H9 (cell line): ENCODE data around the gene CMTM5. TPM values are rescaled to one million over a fixed set of nuclear protein-coding genes. Genes with fewer than 3 reads are reported as not detected.

Source experiments
- DNase-seq: peaks from one replicate; pipeline ENCODE4 v3.0.0-alpha.2; 2017
- H2AFZ ChIP-seq: one replicate; pipeline ENCODE4 v1.6.1; 2013; ENCODE audit warnings: mild to moderate bottlenecking, low read length, control low read depth, moderate library complexity
- H2AK5ac ChIP-seq: 2 replicates; pipeline ENCODE4 v1.6.1; 2013; ENCODE audit warnings: low read length, control low read depth, mixed read lengths; ENCODE audit not compliant: insufficient read length
- H2BK120ac ChIP-seq: one replicate; pipeline ENCODE4 v1.6.1; 2013; ENCODE audit warnings: low read depth, mild to moderate bottlenecking, low read length, control low read depth, inconsistent platforms; ENCODE audit not compliant: poor library complexity, severe bottlenecking
- H2BK12ac ChIP-seq: 2 replicates; pipeline ENCODE4 v1.6.1; 2013; ENCODE audit warnings: low read length, control low read depth, mixed read lengths, low read depth; ENCODE audit not compliant: insufficient read length
- H2BK15ac ChIP-seq: 2 replicates; pipeline ENCODE4 v1.6.1; 2013; ENCODE audit warnings: low read depth, low read length, control low read depth
- H2BK20ac ChIP-seq: one replicate; pipeline ENCODE4 v1.6.1; 2013; ENCODE audit warnings: low read depth, mild to moderate bottlenecking, low read length, control low read depth, inconsistent platforms; ENCODE audit not compliant: poor library complexity, severe bottlenecking
- H2BK5ac ChIP-seq: 2 replicates; pipeline ENCODE4 v1.6.1; 2013; ENCODE audit warnings: low read length, control low read depth, mixed read lengths; ENCODE audit not compliant: insufficient read length
- H3K14ac ChIP-seq: 2 replicates; pipeline ENCODE4 v1.6.1; 2013; ENCODE audit warnings: low read length, control low read depth; ENCODE audit not compliant: insufficient read depth
- H3K18ac ChIP-seq: 2 replicates; pipeline ENCODE4 v1.6.1; 2013; ENCODE audit warnings: low read depth, mild to moderate bottlenecking, mixed read lengths, low read length, control low read depth; ENCODE audit not compliant: insufficient read length
- H3K23ac ChIP-seq: 2 replicates; pipeline ENCODE4 v1.6.1; 2013; ENCODE audit warnings: low read length, control low read depth, mixed read lengths, low read depth; ENCODE audit not compliant: insufficient read length
- H3K23me2 ChIP-seq: 2 replicates; pipeline ENCODE4 v1.6.1; 2013; ENCODE audit warnings: low read depth, mild to moderate bottlenecking, mixed read lengths, low read length, control low read depth; ENCODE audit not compliant: insufficient read length, poor library complexity, severe bottlenecking
- H3K27ac ChIP-seq: 2 replicates; pipeline ENCODE4 v1.5.1; 2013; ENCODE audit warnings: low read length, control low read depth, mixed read lengths, low read depth; ENCODE audit not compliant: insufficient read length
- H3K27me3 ChIP-seq: 2 replicates; pipeline ENCODE4 v1.6.1; 2013; ENCODE audit warnings: low read length, control low read depth, inconsistent platforms; ENCODE audit not compliant: insufficient read depth
- H3K4ac ChIP-seq: 2 replicates; pipeline ENCODE4 v1.6.1; 2013; ENCODE audit warnings: low read depth, mild to moderate bottlenecking, control low read depth, inconsistent platforms, low read length, moderate library complexity
- H3K4me1 ChIP-seq: 2 replicates; pipeline ENCODE4 v1.6.1; 2013; ENCODE audit warnings: low read length, control low read depth, inconsistent platforms; ENCODE audit not compliant: insufficient read depth
- H3K4me2 ChIP-seq: 2 replicates; pipeline ENCODE4 v1.6.1; 2013; ENCODE audit warnings: low read length, control low read depth, mixed read lengths; ENCODE audit not compliant: insufficient read length, insufficient read depth
- H3K56ac ChIP-seq: 2 replicates; pipeline ENCODE4 v1.6.1; 2013; ENCODE audit warnings: low read depth, mild to moderate bottlenecking, mixed read lengths, low read length, control low read depth; ENCODE audit not compliant: insufficient read length
- H3K79me1 ChIP-seq: 2 replicates; pipeline ENCODE4 v1.6.1; 2013; ENCODE audit warnings: low read depth, mild to moderate bottlenecking, moderate library complexity, low read length, control low read depth, inconsistent platforms; ENCODE audit not compliant: insufficient read depth, poor library complexity, severe bottlenecking
- H3K79me2 ChIP-seq: 2 replicates; pipeline ENCODE4 v1.6.1; 2013; ENCODE audit warnings: low read length, control low read depth, inconsistent platforms; ENCODE audit not compliant: insufficient read depth
- H3K9ac ChIP-seq: 2 replicates; pipeline ENCODE4 v1.6.1; 2013; ENCODE audit warnings: low read length, control low read depth, mixed read lengths; ENCODE audit not compliant: insufficient read length; ENCODE audit errors: extremely low read depth
- H3K9me3 ChIP-seq: one replicate; pipeline ENCODE4 v1.6.1; 2013; ENCODE audit warnings: low read depth, low read length, inconsistent platforms; ENCODE audit not compliant: control insufficient read depth
- H3T11ph ChIP-seq: one replicate; pipeline ENCODE4 v1.6.1; 2013; ENCODE audit warnings: mild to moderate bottlenecking, low read length, control low read depth, inconsistent platforms
- H4K20me1 ChIP-seq: one replicate; pipeline ENCODE4 v1.6.1; 2013; ENCODE audit not compliant: control insufficient read depth, insufficient read length, insufficient read depth
- H4K5ac ChIP-seq: 2 replicates; pipeline ENCODE4 v1.6.1; 2013; ENCODE audit warnings: low read depth, mild to moderate bottlenecking, mixed read lengths, low read length, control low read depth; ENCODE audit not compliant: insufficient read length
- H4K8ac ChIP-seq: replicated peaks from 2 replicates; pipeline ENCODE4 v1.6.1; 2013; ENCODE audit warnings: low read length, control low read depth, mixed read lengths, low read depth; ENCODE audit not compliant: insufficient read length
- H4K91ac ChIP-seq: 2 replicates; pipeline ENCODE4 v1.6.1; 2013; ENCODE audit warnings: low read depth, mild to moderate bottlenecking, moderate library complexity, mixed read lengths, low read length, control low read depth; ENCODE audit not compliant: insufficient read length
- H3K27ac Mint-ChIP-seq, 3 experiments: 2 replicates in 2 of 3; 3 replicates in 1 of 3; pipeline ENCODE4 v1.8.0; 2020 to 2021; ENCODE audit warnings: mixed read lengths in 3 of 3, mild to moderate bottlenecking in 1 of 3, moderate library complexity in 1 of 3
- H3K27me3 Mint-ChIP-seq: 2 replicates; pipeline ENCODE4 v1.8.0; 2021; ENCODE audit warnings: low read depth, mild to moderate bottlenecking, moderate library complexity, mixed read lengths
- H3K36me3 Mint-ChIP-seq, 3 experiments: 2 replicates in 2 of 3; 3 replicates in 1 of 3; pipeline ENCODE4 v1.8.0; 2020 to 2021; ENCODE audit warnings: low read depth in 3 of 3, mixed read lengths in 3 of 3; ENCODE audit not compliant: insufficient read depth in 1 of 3
- H3K4me1 Mint-ChIP-seq, 2 experiments: 2 replicates each; pipeline ENCODE4 v1.8.0; 2020; ENCODE audit warnings: mixed read lengths in 2 of 2
- H3K4me3 Mint-ChIP-seq, 2 experiments: 2 replicates in 1 of 2; 3 replicates in 1 of 2; pipeline ENCODE4 v1.8.0; 2020 to 2021; ENCODE audit warnings: mild to moderate bottlenecking in 2 of 2, mixed read lengths in 2 of 2, moderate library complexity in 1 of 2
- H3K9me3 Mint-ChIP-seq, 2 experiments: 2 replicates in 1 of 2; 3 replicates in 1 of 2; pipeline ENCODE4 v1.8.0; 2020; ENCODE audit warnings: mild to moderate bottlenecking in 2 of 2, mixed read lengths in 2 of 2, moderate library complexity in 1 of 2
- WGBS: extraction: QIAGEN DNeasy Blood & Tissue Kit; methylation state at CpG from one replicate; pipeline ENCODE4 v1.1.7; 2013; ENCODE audit warnings: missing lambda C conversion rate, low lambda C conversion rate, mixed read lengths; ENCODE audit not compliant: insufficient read length; ENCODE audit errors: extremely low coverage; 5-methylcytosine and 5-hydroxymethylcytosine counted together
- total RNA-seq: library from RNA; stranded (reverse); gene quantifications from 2 replicates; pipeline ENCODE4 v1.2.1, GENCODE V29; 2021
- TF ChIP-seq, protein P1 (sequence below): fragments of 200-600 bp; sonication (generic); conservative IDR thresholded peaks from 3 replicates; pipeline ENCODE4 v1.8.0; 2021; ENCODE audit warnings: antibody characterized with exemption, mild to moderate bottlenecking

The CMTM5 gene
- total RNA-seq, 1 experiment from 2014 or later = not detected

GRCh38 chr14:23382731-23383440 is 6.0 kb downstream of the CMTM5 start:
- Histone ChIP-seq H4K20me1 (no peaks in the 10 kb centered on the region), H4K91ac (no peak overlapping the region), H3K9me3 (no peaks in the 10 kb centered on the region), H4K8ac (no peak overlapping the region), H3K23me2 (no peaks in the 10 kb centered on the region), H3K18ac (no peak overlapping the region), H3T11ph (no peak overlapping the region), H2BK5ac (no peak overlapping the region), H3K23ac (no peak overlapping the region), H2BK120ac (no peak overlapping the region), H2AK5ac (no peak overlapping the region), H4K5ac (no peak overlapping the region), H3K79me2 (no peaks in the 10 kb centered on the region), H3K4me2 (no peak overlapping the region), H3K79me1 (no peaks in the 10 kb centered on the region), H3K14ac (no peak overlapping the region), H3K4ac (no peak overlapping the region), H2BK15ac (no peak overlapping the region), H3K56ac (no peak overlapping the region), H2AFZ (no peak overlapping the region), H2BK20ac (no peak overlapping the region), H2BK12ac (no peak overlapping the region), H3K9ac (no peak overlapping the region), H3K4me1 (no peaks in the 10 kb centered on the region), H3K27ac (no peak overlapping the region), H3K27me3 (no peaks in the 10 kb centered on the region)
- TF ChIP-seq, protein P1, sequence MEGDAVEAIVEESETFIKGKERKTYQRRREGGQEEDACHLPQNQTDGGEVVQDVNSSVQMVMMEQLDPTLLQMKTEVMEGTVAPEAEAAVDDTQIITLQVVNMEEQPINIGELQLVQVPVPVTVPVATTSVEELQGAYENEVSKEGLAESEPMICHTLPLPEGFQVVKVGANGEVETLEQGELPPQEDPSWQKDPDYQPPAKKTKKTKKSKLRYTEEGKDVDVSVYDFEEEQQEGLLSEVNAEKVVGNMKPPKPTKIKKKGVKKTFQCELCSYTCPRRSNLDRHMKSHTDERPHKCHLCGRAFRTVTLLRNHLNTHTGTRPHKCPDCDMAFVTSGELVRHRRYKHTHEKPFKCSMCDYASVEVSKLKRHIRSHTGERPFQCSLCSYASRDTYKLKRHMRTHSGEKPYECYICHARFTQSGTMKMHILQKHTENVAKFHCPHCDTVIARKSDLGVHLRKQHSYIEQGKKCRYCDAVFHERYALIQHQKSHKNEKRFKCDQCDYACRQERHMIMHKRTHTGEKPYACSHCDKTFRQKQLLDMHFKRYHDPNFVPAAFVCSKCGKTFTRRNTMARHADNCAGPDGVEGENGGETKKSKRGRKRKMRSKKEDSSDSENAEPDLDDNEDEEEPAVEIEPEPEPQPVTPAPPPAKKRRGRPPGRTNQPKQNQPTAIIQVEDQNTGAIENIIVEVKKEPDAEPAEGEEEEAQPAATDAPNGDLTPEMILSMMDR = no peak
- H3K27ac Mint-ChIP-seq = no peak overlapping the region
- no peaks in the 10 kb centered on the region; a peak in 1 of 7 replicates for H3K36me3 Mint-ChIP-seq
- H3K9me3 Mint-ChIP-seq = no peaks in the 10 kb centered on the region
- WGBS = no CpG with 5 or more reads among the region's 10 CpGs
- peaks cover 2 to 5% of the 10 kb centered on the region in 2 experiments for H3K4me1 Mint-ChIP-seq
- H3K4me3 Mint-ChIP-seq = no peak overlapping the region
- H3K27me3 Mint-ChIP-seq = peaks cover 58% of the 10 kb centered on the region
- DNase-seq = no peak
